GM12872 (cell line): ENCODE results near the gene GPANK1.

ENCODE experiments used
- CTCF ChIP-seq: IDR thresholded peaks from 3 replicates; pipeline ENCODE4 v1.5.1; 2011; ENCODE audit warnings: low read depth, mild to moderate bottlenecking, low read length, moderate library complexity; ENCODE audit not compliant: insufficient read depth

GPANK1 gene

GRCh38 chr6:31663961-31664789 is 622 bp downstream of the GPANK1 start:
- no peak for TF ChIP-seq CTCF

DNA sequence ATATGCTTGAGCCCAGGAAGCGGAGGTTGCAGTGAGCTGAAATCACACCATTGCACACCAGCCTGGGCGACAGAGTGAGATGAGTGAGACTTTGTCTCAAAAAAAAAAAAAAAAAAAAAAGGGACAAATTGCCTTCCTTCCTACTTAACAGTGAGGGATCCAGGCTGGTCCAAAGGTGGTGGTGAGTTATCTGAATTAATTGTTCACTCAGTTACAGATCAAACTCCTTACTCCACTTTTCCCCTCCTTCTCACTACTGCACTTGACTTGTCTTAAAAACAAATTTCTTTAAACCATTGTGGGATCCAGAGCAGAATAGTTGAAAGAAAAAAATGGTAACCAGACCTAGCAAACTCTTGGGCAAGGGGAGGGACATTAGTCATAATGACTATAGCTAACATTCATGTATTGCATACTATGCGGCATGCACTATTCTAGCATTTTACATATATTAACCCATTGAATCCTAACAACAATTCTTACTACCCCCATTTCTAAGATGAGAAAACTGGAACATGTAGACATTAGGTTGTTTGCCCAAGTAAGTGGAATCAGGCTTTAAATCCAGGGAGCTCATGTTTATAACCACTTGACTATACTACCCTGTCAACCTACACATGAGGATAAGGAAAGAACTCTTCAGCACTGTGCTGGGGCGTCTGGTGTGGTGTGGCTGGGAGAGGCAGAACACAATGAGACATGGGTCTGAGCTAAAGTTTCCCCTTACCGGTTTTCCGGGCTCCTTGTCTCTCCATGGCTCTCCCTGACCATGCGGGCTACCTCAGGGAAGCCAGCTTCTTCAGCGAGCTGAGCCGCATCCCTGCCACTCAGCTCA is 1.5 kb downstream of the GPANK1 start:
- no peak for TF ChIP-seq CTCF

DNA sequence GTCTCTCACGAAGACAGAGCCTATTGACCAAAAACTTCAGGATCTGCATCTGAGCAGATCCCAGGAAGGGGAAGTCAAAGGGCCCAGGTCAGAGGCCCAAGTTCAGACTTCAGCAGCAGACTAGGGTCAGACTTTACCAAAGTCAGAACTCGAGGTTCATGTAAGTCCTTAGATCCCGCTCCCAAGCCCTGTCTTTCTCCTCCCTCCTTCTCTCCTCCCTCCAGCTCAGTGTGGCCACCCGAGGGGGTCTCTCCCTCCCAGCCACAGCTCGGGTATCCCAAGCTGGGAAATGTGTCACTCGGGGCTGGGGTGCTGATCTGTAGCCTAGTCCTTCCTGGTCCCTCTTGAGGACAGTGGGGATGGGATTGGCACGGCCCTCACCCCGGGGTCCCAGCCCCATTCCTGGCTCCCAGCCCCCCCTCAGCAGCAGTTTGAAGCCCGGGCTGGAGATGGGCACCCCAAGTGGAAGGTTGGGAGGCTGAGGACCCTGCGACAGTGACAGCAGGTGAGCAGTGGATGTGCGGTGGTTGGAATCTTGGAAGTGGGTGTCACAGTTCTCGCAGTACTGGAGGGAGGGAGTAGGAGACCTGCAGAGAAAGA is 2.6 kb downstream of the GPANK1 start:
- TF ChIP-seq CTCF, result no peak

GRCh38 chr6:31661262-31662123 is 3.3 kb downstream of the GPANK1 start:
- peak; percentile 24; the same call in 1 of the 3 replicates for TF ChIP-seq CTCF

DNA sequence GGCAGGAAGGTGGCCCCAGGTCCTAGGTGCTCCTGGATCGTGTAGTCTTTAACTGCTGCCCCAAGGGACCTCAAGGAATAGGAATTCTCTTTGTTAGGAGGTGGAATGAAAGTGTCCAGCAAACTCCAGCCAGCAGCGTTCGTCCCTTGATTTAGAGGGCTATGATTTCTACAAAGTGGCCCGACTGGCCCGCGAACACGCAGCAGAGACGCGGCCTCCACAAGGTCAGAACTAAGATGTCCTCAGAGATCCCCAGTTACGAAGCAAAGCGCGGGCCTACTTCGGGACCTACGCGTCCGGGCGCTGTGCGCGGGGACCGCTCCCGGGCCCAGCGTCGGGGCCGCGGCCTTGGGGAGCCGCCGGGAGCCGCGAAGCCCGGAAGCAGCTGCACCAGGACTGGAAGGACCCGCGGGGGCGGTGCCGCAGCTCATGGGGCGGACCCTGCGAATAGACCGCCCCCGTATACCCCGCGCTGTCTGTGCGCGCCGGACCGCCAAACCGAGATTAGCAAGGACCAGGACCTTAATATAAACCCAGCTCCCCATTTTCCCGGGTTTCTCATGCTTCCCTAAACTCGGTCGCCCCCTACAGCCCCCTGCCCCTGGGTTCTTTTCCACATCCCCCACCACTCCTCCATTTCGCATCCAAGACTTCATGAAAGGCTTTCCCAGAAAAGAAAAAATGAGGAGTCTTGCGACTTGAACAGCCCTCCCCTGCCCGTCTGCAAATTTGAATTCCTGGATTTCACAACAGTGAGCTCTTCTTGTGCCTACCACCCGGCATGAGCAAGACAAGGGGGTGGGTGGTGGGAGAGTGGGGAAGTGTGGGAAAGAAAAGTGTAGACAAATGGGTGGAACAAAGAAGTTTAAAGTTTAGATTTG is 4.2 kb downstream of the GPANK1 start, which contains the start of gene C6orf47:
Gene C6orf47, minus strand, starts transcription at position 398 of the 881 bp plus-strand sequence. CDS start 831 bp downstream, outside the sequence.
- no peak for TF ChIP-seq CTCF

DNA sequence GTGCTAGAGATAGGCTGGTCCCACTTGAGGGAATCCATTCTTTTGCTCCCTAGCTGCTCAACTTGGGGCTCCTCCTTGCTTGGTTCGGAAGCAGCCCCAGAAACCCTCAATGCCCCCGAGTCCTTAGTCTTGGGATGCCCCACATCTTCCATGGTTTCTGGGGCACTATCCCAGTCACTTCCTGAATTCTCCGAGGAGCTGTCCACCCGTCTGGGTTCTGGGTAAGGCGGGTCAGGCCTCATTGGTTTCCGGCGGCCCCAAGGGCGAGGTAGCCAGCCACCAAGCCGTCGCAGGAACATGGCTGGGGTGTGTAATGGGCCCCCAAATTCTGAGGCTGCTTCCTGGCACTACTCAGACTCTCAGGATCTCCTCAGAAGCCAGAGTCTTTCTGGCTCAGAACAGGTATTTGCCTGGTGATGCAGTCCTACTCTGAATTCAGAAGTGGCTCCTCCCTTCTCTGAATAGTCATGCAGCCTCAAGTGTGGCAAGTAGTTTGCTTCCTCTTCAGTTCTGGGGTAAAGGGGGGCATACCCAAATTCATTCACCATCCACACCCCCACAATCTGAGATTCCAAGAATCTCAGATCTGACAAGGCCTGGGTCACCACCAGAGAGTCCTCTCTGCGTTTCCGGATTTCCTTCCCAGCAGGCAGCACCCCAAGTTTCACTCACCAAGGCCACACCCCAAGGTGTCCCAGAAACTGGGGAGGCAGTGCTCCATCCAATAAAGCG is 5.0 kb downstream of the GPANK1 start:
- TF ChIP-seq CTCF, result no peak
